ENCODE measurements around the gene CD59. TPM values are rescaled to one million over a fixed set of nuclear protein-coding genes. Genes with fewer than 3 reads are reported as not detected.

The CD59 gene
- total and polyA plus RNA-seq, 9 of the 15 experiments (the other 6 are each of a cell fraction or from before 2014, with no cell fraction given) = 38.1 to 338 (median 173) TPM

GRCh38 chr11:33700502-33701271 is 35.5 kb downstream of the CD59 start, which contains the start of gene C11orf91 (continued):
- TF ChIP-seq ZBTB40 (IDR thresholded peaks at IDR 0.05) (no peak), ZBTB40 (CRISPR knock-in tag; IDR thresholded peaks at IDR 0.05) (no peak), CTBP1 (IDR thresholded peaks at IDR 0.05; ENCODE audit: borderline replicate concordance) (peak; percentile 40), XRCC4 (IDR thresholded peaks at IDR 0.05; ENCODE audit: extremely low read depth, insufficient read depth, insufficient read length) (no peak), HMG20A (CRISPR knock-in tag; conservative IDR thresholded peaks at IDR 0.05) (no peak), L3MBTL2 (IDR thresholded peaks at IDR 0.05) (0 out of 2 replicates have a peak, but pooled peaks have one; percentile 42), POLR2G (IDR thresholded peaks at IDR 0.05; ENCODE audit: low read depth, low read length) (peak; percentile 69), ETS2 (tag; IDR thresholded peaks at IDR 0.05; ENCODE audit: borderline replicate concordance, poor library complexity, severe bottlenecking) (no peak), MEF2A (IDR thresholded peaks at IDR 0.05; ENCODE audit: control insufficient read depth, low read depth, low read length) (no peak), ZNF12 (CRISPR knock-in tag; IDR thresholded peaks at IDR 0.05) (no peak), VEZF1 (CRISPR knock-in tag; IDR thresholded peaks at IDR 0.05) (peak; percentile 78), ZNF707 (CRISPR knock-in tag; conservative IDR thresholded peaks at IDR 0.05) (no peak), MEIS2 (IDR thresholded peaks at IDR 0.05; ENCODE audit: partially characterized antibody) (no peak), CREB1 (IDR thresholded peaks at IDR 0.05) (no peak), CREB1 (CRISPR knock-in tag; IDR thresholded peaks at IDR 0.05) (peak; percentile 45; the same call in 1 of the 2 replicates), PHF8 (IDR thresholded peaks at IDR 0.05; ENCODE audit: borderline replicate concordance, low read length) (peak; percentile 32; the same call in 1 of the 2 replicates), KLF10 (CRISPR knock-in tag; IDR thresholded peaks at IDR 0.05) (no peak), ZNF165 (CRISPR knock-in tag; IDR thresholded peaks at IDR 0.05; ENCODE audit: borderline replicate concordance) (no peak), ELF2 (CRISPR knock-in tag; IDR thresholded peaks at IDR 0.05) (no peak)

Measured in K562 (cell line).